Breast epithelium (tissue), 3 donors: ENCODE results near the gene FHDC1.

Experiments
- POLR2A ChIP-seq: fragments of 450-650 bp; IDR thresholded peaks from one replicate; pipeline ENCODE4 v1.6.1; 2016; ENCODE audit warnings: antibody characterized with exemption, mild to moderate bottlenecking, moderate library complexity
- POLR2AphosphoS5 ChIP-seq, 3 donors: sonication (generic); formaldehyde crosslinking; IDR thresholded peaks; one replicate each; pipeline ENCODE4 v1.6.1; 2017; ENCODE audit warnings: antibody characterized with exemption in 3 of 3
- TF ChIP-seq, protein P1 (sequence below), 3 donors: fragments of 450-650 bp; IDR thresholded peaks; one replicate each; pipeline ENCODE4 v1.5.1; 2016 to 2017; ENCODE audit warnings: antibody characterized with exemption in 3 of 3, mild to moderate bottlenecking in 3 of 3, moderate library complexity in 3 of 3

DNA sequence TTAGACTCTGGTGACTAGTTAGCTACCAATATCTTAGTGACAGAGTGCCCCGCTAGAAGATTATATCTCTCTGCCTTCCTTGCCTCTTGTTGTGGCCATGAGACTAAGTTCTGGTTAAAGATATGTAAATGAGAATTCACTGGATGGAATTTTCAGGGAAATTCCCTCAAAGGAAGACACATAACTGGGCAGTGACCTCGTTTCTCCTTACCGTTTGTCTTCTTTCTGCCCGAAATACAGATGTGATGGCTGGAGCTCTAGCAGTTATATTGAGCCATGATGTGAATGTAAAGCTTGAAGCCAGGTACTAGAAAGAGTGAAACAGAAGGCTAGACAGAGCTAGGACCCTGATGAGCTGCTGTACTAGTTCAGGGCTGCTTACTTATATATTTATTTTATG is 80.5 kb downstream of the FHDC1 start:
- TF ChIP-seq, protein P1, sequence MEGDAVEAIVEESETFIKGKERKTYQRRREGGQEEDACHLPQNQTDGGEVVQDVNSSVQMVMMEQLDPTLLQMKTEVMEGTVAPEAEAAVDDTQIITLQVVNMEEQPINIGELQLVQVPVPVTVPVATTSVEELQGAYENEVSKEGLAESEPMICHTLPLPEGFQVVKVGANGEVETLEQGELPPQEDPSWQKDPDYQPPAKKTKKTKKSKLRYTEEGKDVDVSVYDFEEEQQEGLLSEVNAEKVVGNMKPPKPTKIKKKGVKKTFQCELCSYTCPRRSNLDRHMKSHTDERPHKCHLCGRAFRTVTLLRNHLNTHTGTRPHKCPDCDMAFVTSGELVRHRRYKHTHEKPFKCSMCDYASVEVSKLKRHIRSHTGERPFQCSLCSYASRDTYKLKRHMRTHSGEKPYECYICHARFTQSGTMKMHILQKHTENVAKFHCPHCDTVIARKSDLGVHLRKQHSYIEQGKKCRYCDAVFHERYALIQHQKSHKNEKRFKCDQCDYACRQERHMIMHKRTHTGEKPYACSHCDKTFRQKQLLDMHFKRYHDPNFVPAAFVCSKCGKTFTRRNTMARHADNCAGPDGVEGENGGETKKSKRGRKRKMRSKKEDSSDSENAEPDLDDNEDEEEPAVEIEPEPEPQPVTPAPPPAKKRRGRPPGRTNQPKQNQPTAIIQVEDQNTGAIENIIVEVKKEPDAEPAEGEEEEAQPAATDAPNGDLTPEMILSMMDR (IDR thresholded peaks at IDR 0.05), result no peak
- TF ChIP-seq POLR2A, result no peak
- no peak for TF ChIP-seq POLR2AphosphoS5 (IDR thresholded peaks at IDR 0.05)
